ENCODE data around the gene GABARAP. TPM values are rescaled to one million over a fixed set of nuclear protein-coding genes. Genes with fewer than 3 reads are reported as not detected.

GABARAP gene
- total RNA-seq, 2 experiments from 2014 or later, result 256 to 279 TPM

GRCh38 chr17:7222093-7222971 is 19.9 kb downstream of the GABARAP start:
- Mint-ChIP-seq H3K27ac (peak overlapping the region; percentile 9), H3K4me3 (no peak overlapping the region), H3K9me3 (no peaks in the 10 kb centered on the region), H3K36me3 (ENCODE audit: low read depth) (peaks cover 27% of the 10 kb centered on the region), H3K27me3 (no peaks in the 10 kb centered on the region), H3K4me1 (peaks cover 38% of the 10 kb centered on the region)
- ChIA-PET CTCF (interaction anchor here (0.8 to 5.0 kb wide), 3 partner anchors 12 to 76 kb away, joined by 3 to 48 read pairs (median 16); partner anchors contain the start of genes DVL2 and PHF23), POLR2A (no interaction called here)
- DNase-seq, result no peak

GRCh38 chr17:7221278-7222092 is 20.8 kb downstream of the GABARAP start:
- H3K27me3 Mint-ChIP-seq, result no peaks in the 10 kb centered on the region
- no peak for DNase-seq
- H3K4me1 Mint-ChIP-seq, result peaks cover 42% of the 10 kb centered on the region
- no peaks in the 10 kb centered on the region for H3K9me3 Mint-ChIP-seq
- H3K36me3 Mint-ChIP-seq (ENCODE audit: low read depth), result peaks cover 21% of the 10 kb centered on the region
- POLR2A ChIA-PET, result interaction anchor here (0.9 kb wide), 1 partner anchor 21 kb away, joined by 3 read pairs; the partner anchor contains the start of gene GABARAP
- H3K4me3 Mint-ChIP-seq, result peak overlapping the region; percentile 91
- H3K27ac Mint-ChIP-seq, result peak overlapping the region; percentile 72
- CTCF ChIA-PET, result interaction anchor here (0.6 to 5.0 kb wide), 12 partner anchors 7 to 467 kb away, joined by 3 to 48 read pairs (median 4); partner anchors contain the start of genes DVL2, GABARAP and PHF23

GRCh38 chr17:7220593-7221277 is 21.5 kb downstream of the GABARAP start:
- Mint-ChIP-seq H3K4me3 (peak overlapping the region; percentile 91), H3K9me3 (no peaks in the 10 kb centered on the region), H3K27ac (peak overlapping the region; percentile 81), H3K27me3 (no peaks in the 10 kb centered on the region), H3K36me3 (ENCODE audit: low read depth) (peaks cover 19% of the 10 kb centered on the region), H3K4me1 (peaks cover 50% of the 10 kb centered on the region)
- POLR2A ChIA-PET, result interaction anchor here (0.9 to 1.9 kb wide), 2 partner anchors 22 to 175 kb away, joined by 3 to 5 read pairs; partner anchors contain the start of gene GABARAP
- CTCF ChIA-PET, result interaction anchor here (0.6 to 5.0 kb wide), 14 partner anchors 8 to 466 kb away, joined by 3 to 48 read pairs (median 3); partner anchors contain the start of genes DVL2, GABARAP and PHF23
- peak; percentile 68 for DNase-seq

- Mint-ChIP-seq H3K36me3 (ENCODE audit: low read depth) (peaks cover 19% of the 10 kb centered on the region), H3K27ac (peak within 1 kb of the TSS; percentile 89), H3K4me1 (peaks cover 56% of the 10 kb centered on the region), H3K9me3 (no peaks in the 10 kb centered on the region), H3K27me3 (no peaks in the 10 kb centered on the region), H3K4me3 (peak within 1 kb of the TSS; percentile 91)
- CTCF ChIA-PET, result interaction anchor here (0.6 to 5.0 kb wide), 16 partner anchors 9 to 174 kb away, joined by 3 to 48 read pairs (median 3); partner anchors contain the start of genes DVL2, GABARAP and PHF23
- POLR2A ChIA-PET, result interaction anchor here (0.9 to 1.9 kb wide), 2 partner anchors 18 to 174 kb away, joined by 3 to 5 read pairs; no protein-coding TSS in a partner anchor
- peak; percentile 74 for DNase-seq
Measured at GRCh38 chr17:7219812-7220592, 22.2 kb downstream of the GABARAP start, which contains the start of the genes ACADVL and DLG4. Gene ACADVL (plus strand): TSS chr17:7219938. CDS start chr17:7219985, 47 bp downstream. Gene DLG4 (minus strand): TSS chr17:7219836.

GRCh38 chr17:7219229-7219811 is 22.9 kb downstream of the GABARAP start:
- POLR2A ChIA-PET, result interaction anchor here (0.9 to 1.9 kb wide), 2 partner anchors 19 to 173 kb away, joined by 3 to 5 read pairs; no protein-coding TSS in a partner anchor
- Mint-ChIP-seq H3K9me3 (no peaks in the 10 kb centered on the region), H3K27me3 (no peaks in the 10 kb centered on the region), H3K36me3 (ENCODE audit: low read depth) (peaks cover 19% of the 10 kb centered on the region), H3K27ac (peak overlapping the region; percentile 89), H3K4me1 (peaks cover 62% of the 10 kb centered on the region), H3K4me3 (peak overlapping the region; percentile 91)
- CTCF ChIA-PET, result interaction anchor here (0.6 to 5.0 kb wide), 10 partner anchors 10 to 167 kb away, joined by 3 to 48 read pairs (median 4); partner anchors contain the start of genes DVL2, GABARAP and PHF23
- no peak for DNase-seq

GRCh38 chr17:7218758-7219157 is 23.5 kb downstream of the GABARAP start:
- peaks cover 15% of the 10 kb centered on the region for H3K36me3 Mint-ChIP-seq (ENCODE audit: low read depth)
- H3K4me3 Mint-ChIP-seq, result peak overlapping the region; percentile 91
- no peaks in the 10 kb centered on the region for H3K9me3 Mint-ChIP-seq
- ChIA-PET POLR2A (interaction anchor here (0.9 kb wide), 1 partner anchor 20 kb away, joined by 3 read pairs; no protein-coding TSS in a partner anchor), CTCF (interaction anchor here (0.8 to 5.0 kb wide), 7 partner anchors 9 to 167 kb away, joined by 3 to 48 read pairs (median 4); partner anchors contain the start of genes DVL2 and GABARAP)
- peaks cover 66% of the 10 kb centered on the region for H3K4me1 Mint-ChIP-seq
- DNase-seq, result no peak
- peak overlapping the region; percentile 68 for H3K27ac Mint-ChIP-seq
- H3K27me3 Mint-ChIP-seq, result no peaks in the 10 kb centered on the region

- Mint-ChIP-seq H3K27ac (peak overlapping the region; percentile 72), H3K4me1 (peaks cover 71% of the 10 kb centered on the region), H3K27me3 (no peaks in the 10 kb centered on the region), H3K4me3 (peak overlapping the region; percentile 58), H3K9me3 (no peaks in the 10 kb centered on the region), H3K36me3 (ENCODE audit: low read depth) (peaks cover 10% of the 10 kb centered on the region)
- POLR2A ChIA-PET, result no interaction called here
- CTCF ChIA-PET, result interaction anchor here (1.6 to 5.0 kb wide), 3 partner anchors 9 to 166 kb away, joined by 3 to 48 read pairs (median 4); no protein-coding TSS in a partner anchor
- no peak for DNase-seq
Measured at GRCh38 chr17:7218166-7218565, 24.1 kb downstream of the GABARAP start.

- H3K27ac Mint-ChIP-seq, result peak overlapping the region; percentile 82
- peaks cover 72% of the 10 kb centered on the region for H3K4me1 Mint-ChIP-seq
- CTCF ChIA-PET, result interaction anchor here (1.6 kb wide), 1 partner anchor 8 kb away, joined by 3 read pairs; no protein-coding TSS in a partner anchor
- no peaks in the 10 kb centered on the region for H3K9me3 Mint-ChIP-seq
- POLR2A ChIA-PET, result no interaction called here
- peaks cover 1% of the 10 kb centered on the region for H3K27me3 Mint-ChIP-seq
- H3K4me3 Mint-ChIP-seq, result peak overlapping the region; percentile 58
- no peak for DNase-seq
- H3K36me3 Mint-ChIP-seq (ENCODE audit: low read depth), result peaks cover 10% of the 10 kb centered on the region
Measured at GRCh38 chr17:7217113-7217987, 24.9 kb downstream of the GABARAP start.

GRCh38 chr17:7216242-7217112 is 25.8 kb downstream of the GABARAP start:
- peaks cover 6% of the 10 kb centered on the region for H3K36me3 Mint-ChIP-seq (ENCODE audit: low read depth)
- H3K4me3 Mint-ChIP-seq, result peak overlapping the region; percentile 34
- CTCF ChIA-PET, result interaction anchor here (0.6 to 1.0 kb wide), 3 partner anchors 10 to 80 kb away, joined by 3 to 4 read pairs (median 3); no protein-coding TSS in a partner anchor
- DNase-seq, result no peak
- peaks cover 76% of the 10 kb centered on the region for H3K4me1 Mint-ChIP-seq
- peaks cover 7% of the 10 kb centered on the region for H3K27me3 Mint-ChIP-seq
- H3K9me3 Mint-ChIP-seq, result no peaks in the 10 kb centered on the region
- H3K27ac Mint-ChIP-seq, result peak overlapping the region; percentile 31
- POLR2A ChIA-PET, result no interaction called here

Data from activated CD4-positive, alpha-beta T cell treated with anti-CD3 and anti-CD28 coated beads, Interleukin-2, amount 10 ng/mL, durations not matched to agents 7 days and 5 days (primary cell).